DMS153 (cell line): ENCODE data around the gene FILIP1L.
"Not testable (repeated sequence)": the region's sequence is repeated elsewhere in the genome, so short reads cannot be mapped to it uniquely, and the experiment has no call there.

Source experiments
- DNase-seq: peaks from one replicate; lab custom pipeline; 2025; lab: John Stamatoyannopoulos, UW

Gene FILIP1L

DNA sequence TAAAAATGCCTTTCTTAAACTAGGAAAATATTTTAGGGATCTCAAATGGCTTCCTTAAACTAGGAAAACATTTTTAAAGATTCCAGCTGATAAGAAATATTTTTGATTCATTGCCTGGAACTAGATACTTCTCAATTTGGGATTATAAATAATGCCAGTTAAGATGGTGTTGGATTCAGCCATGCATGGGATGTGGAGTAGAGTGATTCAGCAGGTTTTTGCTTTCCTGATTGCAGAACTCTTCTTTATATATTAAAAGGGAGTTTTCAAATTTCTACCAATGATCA, 15.6 kb downstream of the FILIP1L start:
- DNase-seq = no peak

DNA sequence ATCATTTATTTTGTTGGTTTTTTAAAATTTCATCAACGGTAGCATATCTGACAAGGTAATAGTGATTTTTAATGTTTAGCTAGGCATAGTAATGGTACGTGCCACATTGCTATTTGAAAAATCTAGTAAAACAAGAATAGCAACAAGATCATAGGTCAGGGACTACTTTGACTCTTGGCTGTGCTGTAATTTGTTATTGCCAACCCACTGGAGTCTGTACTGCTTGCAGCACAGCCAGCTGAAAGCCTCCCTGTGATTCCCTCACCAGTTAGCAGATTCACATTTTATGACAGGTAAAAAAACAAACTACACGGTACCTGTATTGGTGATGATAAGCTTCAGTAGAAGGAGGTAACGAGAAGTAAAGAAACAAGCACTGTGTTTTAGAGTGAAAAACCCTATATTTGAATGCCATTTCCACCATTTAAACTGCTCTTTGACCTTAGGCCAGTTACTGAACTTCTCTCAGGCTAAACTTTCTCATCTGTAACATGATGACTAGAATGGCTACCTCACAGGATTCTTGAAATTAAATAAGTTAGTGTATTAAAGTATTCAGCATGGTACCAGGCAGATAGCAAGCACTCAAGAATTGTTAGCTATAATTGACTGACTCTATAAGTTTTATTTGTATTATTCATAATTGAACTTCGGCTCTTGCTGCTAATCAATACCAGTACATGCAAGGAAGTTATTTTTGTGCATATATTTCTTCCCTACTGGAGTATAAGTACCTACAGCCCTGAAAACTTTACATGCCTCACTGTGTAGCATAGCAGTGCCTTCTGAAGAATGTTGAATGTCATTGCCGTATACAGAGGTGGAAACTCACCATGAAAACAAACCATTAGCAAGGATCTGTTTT, 16.1 kb downstream of the FILIP1L start:
- no peak for DNase-seq

DNA sequence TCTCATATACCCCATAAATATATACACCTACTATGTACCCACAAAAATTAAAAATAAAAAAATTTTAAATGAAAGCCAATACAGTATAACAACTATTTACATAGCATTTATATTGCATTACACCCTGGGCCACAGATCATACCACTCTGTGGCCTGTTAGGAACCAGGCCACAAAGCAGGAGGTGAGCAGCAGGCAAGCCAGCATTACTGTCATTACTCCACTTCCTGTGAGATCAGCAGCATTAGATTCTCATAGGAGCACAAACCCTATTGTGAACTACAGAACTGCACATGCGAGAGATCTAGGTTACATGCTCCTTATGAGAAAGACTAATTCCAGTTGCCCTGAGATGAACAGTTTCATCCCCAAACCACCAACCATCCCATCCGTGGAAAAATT, 17.4 kb downstream of the FILIP1L start:
- no peak for DNase-seq

GRCh38 chr3:100096286-100096685, 18.0 kb downstream of the FILIP1L start:
- not testable (repeated sequence) for DNase-seq

- DNase-seq = no peak
These were observed 20.5 kb downstream of the FILIP1L start for GRCh38 chr3:100093831-100094230.

- DNase-seq = no peak
These were observed 23.7 kb downstream of the FILIP1L start for GRCh38 chr3:100090669-100091005.

DNA sequence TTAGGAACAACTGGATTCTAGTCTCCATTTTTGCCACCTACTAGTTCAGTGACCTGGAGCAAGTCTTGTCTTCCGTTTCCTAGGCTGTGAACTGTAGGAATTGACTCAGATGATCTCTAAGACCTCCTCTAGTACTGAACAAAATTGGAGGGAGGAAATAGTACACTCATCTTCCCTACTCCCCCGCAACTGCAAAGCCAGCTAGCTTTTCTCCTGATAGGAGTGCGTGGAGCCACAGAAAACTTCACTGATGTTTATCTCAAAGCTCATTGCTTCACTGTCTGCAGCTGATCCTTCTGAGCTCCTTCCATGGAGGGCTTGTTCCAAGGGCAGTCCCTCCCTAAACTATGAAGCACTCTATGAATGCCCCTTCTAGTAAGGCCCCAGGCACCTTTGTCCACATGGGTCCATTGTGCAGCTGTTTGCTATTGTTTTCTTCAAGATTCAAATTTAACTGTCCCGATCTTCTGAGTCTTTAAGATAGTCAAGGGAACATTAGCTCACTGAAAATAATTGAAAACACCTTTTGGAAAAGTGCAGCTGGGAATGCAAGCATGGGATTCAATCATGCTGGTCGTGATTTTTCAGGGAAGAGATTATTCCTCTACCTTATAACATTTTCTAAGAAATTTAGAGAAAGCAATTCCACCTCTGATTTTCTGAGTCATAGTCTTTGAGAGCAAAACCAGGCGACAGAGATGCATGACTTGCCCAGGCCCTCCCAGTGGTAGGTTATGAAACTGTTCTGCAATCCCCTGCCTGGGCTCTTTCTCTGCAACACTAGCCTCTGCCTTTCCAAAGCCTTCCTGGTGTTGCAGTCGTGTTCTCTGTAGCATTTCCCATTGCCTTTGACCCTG, 24.3 kb downstream of the FILIP1L start:
- no peak for DNase-seq

DNA sequence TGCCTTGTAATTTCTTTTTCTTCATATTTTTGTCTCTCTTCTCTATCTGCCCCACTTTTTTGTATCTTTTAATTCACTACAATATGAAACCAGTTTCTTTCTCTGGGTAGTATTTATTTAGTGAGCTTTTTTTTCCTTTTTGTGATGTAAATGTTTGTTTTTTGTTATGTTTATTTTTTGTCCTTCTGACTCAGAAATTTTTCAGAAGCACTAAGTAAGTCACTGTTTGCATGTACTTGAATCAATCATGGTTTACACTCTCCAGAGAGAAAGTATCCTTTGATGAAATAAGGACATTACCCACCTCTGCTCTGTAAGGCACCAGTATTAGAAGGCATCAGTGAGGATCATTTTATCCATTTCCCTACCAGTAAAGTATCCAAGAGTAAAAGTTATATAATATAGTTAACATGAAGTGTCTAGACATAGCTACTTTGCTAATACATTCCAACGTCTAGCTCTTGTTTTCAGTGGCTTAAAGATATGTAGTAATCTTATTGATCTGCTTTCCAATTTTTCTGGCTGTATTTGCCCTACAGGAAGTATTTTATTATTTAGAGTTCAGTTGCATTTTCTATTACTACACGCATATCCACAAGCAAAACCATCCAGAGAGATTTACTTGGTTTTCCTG, 25.4 kb downstream of the FILIP1L start:
- DNase-seq = no peak

GRCh38 chr3:100087198-100087597, 27.1 kb downstream of the FILIP1L start:
- DNase-seq = no peak

DNA sequence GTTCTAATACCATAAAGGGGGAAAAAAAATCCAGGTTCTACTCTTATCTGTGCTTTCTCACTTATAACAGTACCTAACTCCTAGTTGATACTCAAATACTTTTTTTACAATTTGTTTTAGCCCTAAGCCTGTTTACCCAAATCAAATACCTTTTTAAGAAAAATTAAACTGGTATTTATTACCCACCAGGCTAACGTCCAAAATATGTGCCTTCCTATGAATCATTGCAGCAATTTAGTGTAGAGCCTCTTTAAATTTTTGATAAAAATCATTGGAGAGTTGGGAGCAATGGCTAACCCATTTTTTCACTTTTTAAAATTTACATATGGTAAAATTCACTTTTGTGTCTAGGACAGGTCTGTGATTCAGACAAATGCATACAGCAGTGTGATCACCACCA, 27.9 kb downstream of the FILIP1L start:
- DNase-seq = no peak

DNA sequence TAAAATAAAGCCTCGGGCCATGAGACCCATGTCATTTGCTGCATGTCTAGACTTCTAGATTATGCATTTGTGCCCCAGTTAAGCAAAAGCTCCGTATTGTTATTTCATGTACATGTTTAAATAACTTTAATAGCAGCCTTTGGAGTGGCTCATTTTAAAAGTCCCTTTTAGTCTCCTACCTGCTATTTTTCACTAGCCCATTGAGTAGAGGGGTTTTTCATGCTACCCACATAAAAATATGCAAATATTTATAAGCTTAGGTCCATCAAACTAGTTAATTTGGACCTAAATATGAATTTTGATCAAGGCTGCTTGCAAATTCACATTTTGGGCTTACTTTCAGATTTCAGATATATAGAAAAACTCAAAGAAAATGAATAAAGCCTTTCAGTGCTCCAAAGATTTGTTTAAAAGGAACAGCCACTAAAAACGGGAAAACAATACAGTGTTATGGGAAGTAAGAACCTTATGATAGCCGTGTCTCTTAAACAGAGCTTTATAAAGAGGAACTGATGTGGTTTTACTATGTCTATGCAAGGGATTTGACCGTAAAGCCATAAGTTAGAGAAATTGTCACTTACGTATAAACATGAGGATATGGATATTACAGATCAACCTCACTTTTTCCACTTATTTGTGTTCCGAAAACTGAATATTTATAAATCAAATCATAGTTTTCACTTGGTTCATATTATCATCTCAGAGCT, 30.0 kb downstream of the FILIP1L start:
- no peak for DNase-seq

DNA sequence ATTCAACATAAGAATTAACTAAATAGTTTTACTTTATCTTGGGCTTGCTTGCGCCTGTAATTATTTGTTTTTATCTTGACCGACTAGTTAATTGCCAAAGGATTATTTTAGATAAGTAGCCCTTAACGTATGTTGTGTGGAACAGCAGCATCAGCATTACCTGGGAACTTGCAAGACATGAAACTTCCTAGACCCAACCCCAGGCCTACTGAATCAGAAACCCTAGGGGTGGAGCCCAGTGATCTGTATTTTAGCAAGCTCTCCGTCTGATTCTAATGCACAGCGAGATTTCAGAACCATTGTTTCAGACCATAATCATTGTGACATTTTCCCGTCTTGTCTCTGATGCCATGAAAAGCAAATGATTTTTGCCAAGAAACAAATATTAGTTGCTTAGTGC, 31.1 kb downstream of the FILIP1L start:
- DNase-seq = no peak

- no peak for DNase-seq
These were observed 31.6 kb downstream of the FILIP1L start for GRCh38 chr3:100082714-100083113.

DNA sequence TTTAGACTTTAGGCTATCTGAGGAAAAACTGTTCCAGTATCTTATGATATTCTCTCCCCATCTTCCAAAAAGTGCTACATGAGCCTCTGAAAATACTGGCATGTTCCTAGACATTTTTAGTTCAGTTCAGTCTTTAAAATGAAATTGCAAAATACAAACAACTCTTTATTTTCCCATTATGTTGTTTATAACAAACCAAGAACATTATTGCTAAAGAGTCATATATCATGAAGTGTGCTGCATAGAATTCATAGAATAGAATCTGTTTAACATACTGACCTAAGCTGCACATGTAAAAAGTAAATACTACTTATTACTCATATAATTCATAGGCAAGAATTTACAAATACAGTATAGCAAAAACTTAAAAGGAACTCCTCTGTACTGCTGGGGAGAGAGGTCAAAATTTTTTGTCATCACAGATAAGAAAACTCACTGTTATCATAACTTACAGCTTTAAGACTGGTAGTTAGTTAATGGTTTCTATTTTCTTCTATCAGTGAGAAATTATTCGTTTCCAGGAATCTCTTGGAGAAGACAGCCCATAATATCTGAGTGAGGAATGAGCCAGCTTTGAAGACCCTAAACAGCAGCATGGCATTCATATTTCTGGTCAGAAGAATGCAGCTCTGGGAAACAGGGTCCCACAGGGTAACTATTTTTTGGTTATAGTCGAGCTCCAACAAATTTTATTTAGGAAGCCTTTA, 32.2 kb downstream of the FILIP1L start:
- DNase-seq = no peak

GRCh38 chr3:100081311-100081710, 33.0 kb downstream of the FILIP1L start:
- no peak for DNase-seq

GRCh38 chr3:100080573-100080972, 33.7 kb downstream of the FILIP1L start:
- no peak for DNase-seq

DNA sequence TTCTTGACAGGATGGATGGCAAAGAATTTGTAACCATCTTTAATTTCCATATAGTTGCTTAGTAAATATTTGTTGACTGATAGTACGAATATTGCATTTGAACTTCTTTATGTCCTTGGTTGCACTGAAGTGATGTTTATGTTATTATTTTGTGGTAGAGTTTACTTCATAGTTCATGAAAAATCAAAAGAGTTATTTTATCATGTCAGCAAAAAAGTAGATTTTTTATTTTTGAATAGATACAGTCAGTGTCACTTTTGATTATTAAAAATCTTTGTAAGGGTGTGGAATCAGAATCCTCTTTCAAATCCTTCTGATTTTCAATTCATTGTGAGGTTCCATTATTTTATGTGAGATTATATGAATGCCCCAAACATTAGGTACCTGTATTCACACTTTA, 35.0 kb downstream of the FILIP1L start:
- no peak for DNase-seq

DNA sequence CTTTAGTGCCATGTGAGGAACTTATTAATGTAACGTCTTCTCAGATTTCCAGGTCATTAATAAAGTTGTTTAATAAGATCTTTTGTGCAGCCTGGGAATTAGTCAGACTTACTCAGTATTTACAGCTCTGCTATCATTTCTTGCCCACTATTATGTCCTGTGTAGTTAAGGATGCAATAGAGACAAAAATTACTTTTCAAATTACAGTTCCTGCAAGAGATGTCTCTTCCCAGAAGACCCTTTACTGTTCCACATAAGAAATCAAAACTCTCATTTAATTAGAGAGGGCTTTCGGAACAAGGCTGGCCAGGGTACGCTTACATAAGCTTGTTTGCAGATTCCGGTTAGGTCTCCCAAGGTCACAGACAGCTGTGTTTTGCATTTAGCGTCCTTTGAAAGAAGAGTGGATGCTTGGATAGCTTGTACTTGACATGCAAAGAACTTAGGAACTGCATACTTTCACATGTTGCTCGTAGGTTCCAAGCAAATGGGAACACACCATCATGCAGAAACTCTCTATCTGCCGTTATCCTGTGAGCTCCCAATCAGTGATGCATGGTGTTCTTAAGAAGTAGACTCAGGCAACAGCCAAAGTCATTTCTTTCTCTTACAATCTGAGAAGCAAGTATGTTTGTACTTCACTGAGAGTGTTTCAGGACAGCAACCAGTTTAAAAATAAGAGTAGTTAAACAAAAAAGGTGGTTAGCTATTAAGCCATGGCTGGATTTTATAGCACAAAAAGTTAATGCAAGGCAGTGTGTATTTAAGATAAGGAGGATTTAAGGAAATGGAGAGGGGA, 37.4 kb downstream of the FILIP1L start:
- no peak for DNase-seq

GRCh38 chr3:100075851-100076730, 38.2 kb downstream of the FILIP1L start:
- DNase-seq = no peak

DNA sequence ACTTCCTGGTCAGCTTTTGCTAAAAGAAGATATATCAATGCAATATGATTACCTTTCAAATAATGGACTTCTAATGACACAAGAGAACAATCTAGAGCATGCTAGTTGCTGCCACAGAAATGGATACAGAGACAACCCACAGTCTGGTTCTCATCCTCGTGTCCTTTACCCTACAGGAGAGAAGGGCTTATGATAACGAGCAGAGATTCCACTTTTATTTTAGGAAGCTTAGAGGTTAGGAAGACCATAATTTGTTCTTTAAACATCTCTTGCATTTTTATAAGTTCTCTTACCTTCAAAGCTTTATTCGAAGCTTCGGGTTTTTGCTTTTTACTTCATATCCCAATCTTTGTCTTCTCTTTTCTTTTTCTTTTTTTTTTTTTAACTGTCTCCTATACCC, 39.1 kb downstream of the FILIP1L start:
- no peak for DNase-seq
